ENCODE data around the gene VRK1.

Gene VRK1

DNA sequence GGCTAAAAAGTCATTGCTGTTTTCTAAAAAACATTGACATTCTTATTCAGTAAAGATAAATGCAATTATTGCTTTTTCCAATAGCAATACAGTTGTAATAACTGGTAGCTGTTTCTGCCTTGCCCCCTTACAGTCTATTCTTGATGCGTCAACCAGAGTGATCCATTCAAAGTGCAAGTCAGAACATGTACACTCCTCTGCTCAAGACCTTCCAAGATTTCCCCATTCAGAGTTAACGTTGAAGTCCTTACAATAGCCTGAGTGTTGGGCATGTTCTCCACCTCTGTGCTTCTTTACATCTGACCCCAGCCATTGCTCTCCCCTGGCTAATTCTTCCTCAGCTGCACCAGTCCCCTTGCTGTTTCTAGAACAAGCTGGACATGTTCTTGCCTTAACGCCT, 24.3 kb downstream of the VRK1 start:
- Histone ChIP-seq H3K4me3 (ENCODE audit: insufficient read depth, low read depth, low read length) (no peak overlapping the region), H3K4me1 (ENCODE audit: control insufficient read depth, insufficient read depth, low read length) (no peaks in the 10 kb centered on the region), H3K9me3 (ENCODE audit: control insufficient read depth, low read length) (no peaks in the 10 kb centered on the region), H3K27me3 (ENCODE audit: control insufficient read depth, insufficient read depth, low read length, poor library complexity, severe bottlenecking) (no peaks in the 10 kb centered on the region), H3K27ac (ENCODE audit: insufficient read depth, low read depth, low read length, poor library complexity, severe bottlenecking) (no peak overlapping the region), H3K36me3 (ENCODE audit: control insufficient read depth, insufficient read depth, low read length) (no peaks in the 10 kb centered on the region)
- 87 to 88% methylated on average over 3 of the region's 3 CpGs for WGBS, 2 experiments

DNA sequence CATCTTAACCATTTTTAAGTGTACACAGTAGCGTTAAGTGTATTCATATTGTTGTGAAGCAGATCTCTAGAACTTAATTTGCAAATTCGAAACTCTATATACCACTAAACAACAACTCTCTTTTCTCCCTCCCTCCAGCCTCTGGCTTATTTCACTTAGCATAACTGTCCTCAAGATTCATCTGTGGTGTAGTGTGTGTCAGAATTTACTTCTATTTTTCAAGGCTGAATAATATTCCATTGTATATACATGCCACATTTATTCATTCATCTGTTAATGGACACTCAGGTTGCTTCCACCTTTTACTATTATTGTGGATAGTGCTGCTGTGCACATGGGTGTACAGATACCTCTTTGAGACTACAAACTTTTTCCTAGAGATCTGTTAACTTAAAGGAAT, 26.5 kb downstream of the VRK1 start:
- Histone ChIP-seq H3K27me3 (ENCODE audit: control insufficient read depth, insufficient read depth, low read length, poor library complexity, severe bottlenecking) (no peaks in the 10 kb centered on the region), H3K27ac (ENCODE audit: insufficient read depth, low read depth, low read length, poor library complexity, severe bottlenecking) (no peak overlapping the region), H3K4me3 (ENCODE audit: insufficient read depth, low read depth, low read length) (no peak overlapping the region), H3K9me3 (ENCODE audit: control insufficient read depth, low read length) (no peaks in the 10 kb centered on the region), H3K36me3 (ENCODE audit: control insufficient read depth, insufficient read depth, low read length) (no peaks in the 10 kb centered on the region), H3K4me1 (ENCODE audit: control insufficient read depth, insufficient read depth, low read length) (no peaks in the 10 kb centered on the region)
- WGBS, 2 experiments = 86 to 93% methylated on average over 1 to 2 of the region's 2 CpGs

DNA sequence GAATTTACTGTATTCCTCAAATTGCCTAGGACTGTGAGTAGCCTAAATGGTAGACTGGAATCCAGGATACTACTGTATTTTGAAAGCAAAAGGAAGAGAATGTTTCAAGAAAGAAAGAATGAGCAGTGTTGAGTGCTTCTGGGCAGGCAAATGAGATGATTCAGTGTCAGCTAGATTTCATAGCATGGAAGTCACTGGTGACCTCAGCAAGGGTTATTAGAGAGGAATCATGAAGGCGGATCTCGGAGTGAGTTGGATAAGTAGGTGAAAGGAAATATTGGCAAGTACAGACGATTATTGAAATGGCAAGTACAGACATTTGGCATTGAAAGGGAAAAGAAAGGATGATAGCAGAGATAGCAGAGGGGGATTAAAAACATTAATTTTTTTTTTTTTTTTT, 27.1 kb downstream of the VRK1 start:
- Histone ChIP-seq H3K27me3 (ENCODE audit: control insufficient read depth, insufficient read depth, low read length, poor library complexity, severe bottlenecking) (no peaks in the 10 kb centered on the region), H3K27ac (ENCODE audit: insufficient read depth, low read depth, low read length, poor library complexity, severe bottlenecking) (no peak overlapping the region), H3K9me3 (ENCODE audit: control insufficient read depth, low read length) (no peaks in the 10 kb centered on the region), H3K4me1 (ENCODE audit: control insufficient read depth, insufficient read depth, low read length) (no peaks in the 10 kb centered on the region), H3K36me3 (ENCODE audit: control insufficient read depth, insufficient read depth, low read length) (no peaks in the 10 kb centered on the region), H3K4me3 (ENCODE audit: insufficient read depth, low read depth, low read length) (no peak overlapping the region)
- 90 to 92% methylated on average over 3 of the region's 3 CpGs for WGBS, 2 experiments

DNA sequence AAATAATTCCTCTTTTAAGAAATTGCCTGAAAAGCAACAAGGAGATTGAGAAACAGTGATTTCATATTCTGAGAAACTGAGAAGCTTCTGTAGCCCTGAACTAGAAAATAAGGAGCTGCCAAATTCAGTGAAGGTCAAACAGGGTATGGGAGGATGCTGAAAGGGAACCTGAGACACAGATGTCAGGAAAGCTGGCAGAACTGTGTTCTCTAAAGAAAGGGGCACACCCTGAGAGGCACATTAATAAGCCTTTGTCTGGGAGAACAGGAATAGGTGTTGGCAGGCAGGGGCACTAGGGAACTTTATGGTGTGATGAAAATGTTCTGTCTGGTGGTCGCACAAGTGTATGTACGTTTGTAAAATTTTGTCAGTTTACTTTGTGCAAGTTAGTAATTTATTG, 29.6 kb downstream of the VRK1 start:
- Histone ChIP-seq H3K4me3 (ENCODE audit: insufficient read depth, low read depth, low read length) (no peak overlapping the region), H3K27me3 (ENCODE audit: control insufficient read depth, insufficient read depth, low read length, poor library complexity, severe bottlenecking) (no peaks in the 10 kb centered on the region), H3K27ac (ENCODE audit: insufficient read depth, low read depth, low read length, poor library complexity, severe bottlenecking) (no peak overlapping the region), H3K9me3 (ENCODE audit: control insufficient read depth, low read length) (no peaks in the 10 kb centered on the region), H3K36me3 (ENCODE audit: control insufficient read depth, insufficient read depth, low read length) (no peaks in the 10 kb centered on the region), H3K4me1 (ENCODE audit: control insufficient read depth, insufficient read depth, low read length) (no peaks in the 10 kb centered on the region)
- WGBS, 2 experiments = 89 to 100% methylated on average over 1 to 2 of the region's 2 CpGs

DNA sequence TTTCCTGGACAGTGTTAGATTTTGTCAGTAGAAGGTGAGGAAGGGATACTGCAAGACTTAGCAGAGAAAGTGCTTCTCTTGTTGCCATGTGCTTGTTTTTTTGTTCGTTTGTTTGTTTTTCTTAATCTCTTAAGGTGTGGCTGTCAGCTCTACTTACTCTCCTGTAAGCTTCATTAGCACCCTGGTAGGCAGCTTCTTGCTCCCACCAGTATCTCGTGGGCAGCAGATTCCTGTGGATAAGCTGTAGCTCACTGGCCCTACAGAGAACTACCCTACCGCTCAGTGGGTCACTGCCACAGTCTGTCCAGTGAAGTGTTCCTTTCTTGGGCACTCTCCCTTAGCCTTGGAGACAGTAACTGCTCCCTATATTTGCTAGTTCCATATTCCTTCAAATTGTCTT, 30.1 kb downstream of the VRK1 start:
- H3K27me3 ChIP-seq (ENCODE audit: control insufficient read depth, insufficient read depth, low read length, poor library complexity, severe bottlenecking) = no peaks in the 10 kb centered on the region
- 69 to 71% methylated on average over 3 of the region's 3 CpGs for WGBS, 2 experiments

DNA sequence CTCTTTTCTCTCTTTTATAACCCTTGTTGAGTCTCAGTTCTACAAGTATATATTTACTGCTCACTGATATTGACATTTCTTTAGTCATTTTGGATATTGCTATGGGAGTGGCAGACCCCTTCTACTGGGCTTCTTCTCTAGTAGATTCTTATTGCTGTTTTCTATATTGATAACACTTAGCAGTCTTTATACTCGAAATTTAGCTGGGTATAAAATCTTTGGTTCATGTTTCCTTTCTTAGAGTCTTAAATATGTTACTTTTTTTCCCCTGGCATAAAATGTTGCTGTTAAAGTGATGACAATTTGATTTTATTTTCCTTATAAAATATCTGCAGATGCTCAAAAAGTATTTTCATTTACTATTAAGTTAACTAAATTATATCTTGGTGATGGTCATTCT, 32.6 kb downstream of the VRK1 start:
- Histone ChIP-seq H3K36me3 (ENCODE audit: control insufficient read depth, insufficient read depth, low read length) (no peaks in the 10 kb centered on the region), H3K4me3 (ENCODE audit: insufficient read depth, low read depth, low read length) (no peak overlapping the region), H3K4me1 (ENCODE audit: control insufficient read depth, insufficient read depth, low read length) (no peaks in the 10 kb centered on the region), H3K27me3 (ENCODE audit: control insufficient read depth, insufficient read depth, low read length, poor library complexity, severe bottlenecking) (no peaks in the 10 kb centered on the region), H3K9me3 (ENCODE audit: control insufficient read depth, low read length) (no peaks in the 10 kb centered on the region), H3K27ac (ENCODE audit: insufficient read depth, low read depth, low read length, poor library complexity, severe bottlenecking) (no peak overlapping the region)
- WGBS, 2 experiments = 89% methylated on average over 1 of the region's 1 CpG; no CpG with 5 or more reads in 1 of the 2 experiments

More for the DNA sequence above, 30.1 kb downstream of the VRK1 start:
- no peaks in the 10 kb centered on the region for H3K4me1 ChIP-seq (ENCODE audit: control insufficient read depth, insufficient read depth, low read length)
- no peak overlapping the region for H3K27ac ChIP-seq (ENCODE audit: insufficient read depth, low read depth, low read length, poor library complexity, severe bottlenecking)
- H3K9me3 ChIP-seq (ENCODE audit: control insufficient read depth, low read length) = no peaks in the 10 kb centered on the region
- H3K4me3 ChIP-seq (ENCODE audit: insufficient read depth, low read depth, low read length) = no peak overlapping the region
- no peaks in the 10 kb centered on the region for H3K36me3 ChIP-seq (ENCODE audit: control insufficient read depth, insufficient read depth, low read length)

DNA sequence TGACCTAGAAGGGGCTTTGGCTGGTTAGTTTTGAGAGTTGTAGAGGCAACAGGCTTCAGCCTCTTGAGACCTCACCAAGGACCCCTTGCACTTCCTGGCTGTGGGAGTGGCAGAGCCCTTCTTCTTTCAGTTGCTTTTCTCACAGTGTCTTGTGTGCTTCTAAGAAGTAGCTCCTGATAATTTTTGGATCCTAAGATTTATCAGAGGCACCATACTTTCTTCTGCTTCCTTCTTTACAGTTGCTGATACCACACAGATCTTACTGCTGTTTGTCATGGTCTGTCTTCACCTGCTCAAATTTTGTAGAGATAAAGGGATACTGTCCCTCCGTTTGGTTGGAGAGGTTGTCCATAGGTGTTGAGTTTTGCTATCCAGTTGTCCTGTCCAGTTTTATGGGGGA, 33.8 kb downstream of the VRK1 start:
- Histone ChIP-seq H3K9me3 (ENCODE audit: control insufficient read depth, low read length) (no peaks in the 10 kb centered on the region), H3K27me3 (ENCODE audit: control insufficient read depth, insufficient read depth, low read length, poor library complexity, severe bottlenecking) (no peaks in the 10 kb centered on the region), H3K27ac (ENCODE audit: insufficient read depth, low read depth, low read length, poor library complexity, severe bottlenecking) (no peak overlapping the region), H3K4me3 (ENCODE audit: insufficient read depth, low read depth, low read length) (no peak overlapping the region), H3K36me3 (ENCODE audit: control insufficient read depth, insufficient read depth, low read length) (no peaks in the 10 kb centered on the region), H3K4me1 (ENCODE audit: control insufficient read depth, insufficient read depth, low read length) (no peaks in the 10 kb centered on the region)
- WGBS, 2 experiments = 95 to 97% methylated on average over 1 of the region's 1 CpG

DNA sequence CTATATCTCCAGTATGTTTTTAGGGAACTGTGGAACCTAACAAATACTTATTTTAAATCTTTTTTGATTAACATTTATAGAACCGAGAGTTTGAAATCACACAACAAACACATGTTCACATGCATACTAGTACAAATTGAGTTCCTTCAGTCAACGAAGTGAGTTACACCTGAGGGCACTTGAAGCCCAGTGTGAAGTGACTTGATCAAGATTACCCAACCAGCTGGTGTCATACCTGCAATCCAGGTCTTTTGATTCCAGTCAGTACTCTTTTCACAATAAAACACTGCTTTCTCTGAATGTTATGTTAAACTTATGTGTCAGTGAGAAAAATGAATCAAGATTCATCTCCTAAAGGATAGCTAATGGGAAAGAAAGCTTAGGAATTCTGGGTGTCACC, 35.2 kb downstream of the VRK1 start:
- Histone ChIP-seq H3K4me3 (ENCODE audit: insufficient read depth, low read depth, low read length) (no peak overlapping the region), H3K27me3 (ENCODE audit: control insufficient read depth, insufficient read depth, low read length, poor library complexity, severe bottlenecking) (no peaks in the 10 kb centered on the region), H3K9me3 (ENCODE audit: control insufficient read depth, low read length) (no peaks in the 10 kb centered on the region), H3K4me1 (ENCODE audit: control insufficient read depth, insufficient read depth, low read length) (no peaks in the 10 kb centered on the region), H3K36me3 (ENCODE audit: control insufficient read depth, insufficient read depth, low read length) (no peaks in the 10 kb centered on the region), H3K27ac (ENCODE audit: insufficient read depth, low read depth, low read length, poor library complexity, severe bottlenecking) (no peak overlapping the region)
- 93 to 100% methylated on average over 2 of the region's 2 CpGs for WGBS, 2 experiments

DNA sequence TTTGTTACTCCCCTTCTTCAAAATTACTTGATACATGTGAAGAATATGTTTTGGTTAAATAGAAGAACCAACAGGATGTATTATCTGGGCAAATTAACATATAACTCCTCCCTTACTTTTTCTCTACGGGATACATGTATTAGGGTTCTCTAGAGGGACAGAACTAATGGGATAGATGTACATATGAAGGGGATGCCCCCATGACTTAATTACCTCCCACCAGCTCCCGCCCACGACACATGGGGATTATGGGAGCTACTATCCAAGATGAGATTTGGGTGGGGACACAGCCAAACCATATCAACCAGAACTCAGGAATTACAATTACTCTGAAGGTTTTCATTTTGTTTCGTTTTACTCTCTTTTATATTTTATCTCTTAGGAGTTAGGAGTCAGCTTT, 41.3 kb downstream of the VRK1 start:
- no peak overlapping the region for H3K4me3 ChIP-seq (ENCODE audit: insufficient read depth, low read depth, low read length)
- H3K36me3 ChIP-seq (ENCODE audit: control insufficient read depth, insufficient read depth, low read length) = no peaks in the 10 kb centered on the region
- no peaks in the 10 kb centered on the region for H3K4me1 ChIP-seq (ENCODE audit: control insufficient read depth, insufficient read depth, low read length)
- no peaks in the 10 kb centered on the region for H3K27me3 ChIP-seq (ENCODE audit: control insufficient read depth, insufficient read depth, low read length, poor library complexity, severe bottlenecking)
- H3K27ac ChIP-seq (ENCODE audit: insufficient read depth, low read depth, low read length, poor library complexity, severe bottlenecking) = no peak overlapping the region
- 82 to 98% methylated on average over 2 to 4 of the region's 4 CpGs for WGBS, 2 experiments
- no peaks in the 10 kb centered on the region for H3K9me3 ChIP-seq (ENCODE audit: control insufficient read depth, low read length)

DNA sequence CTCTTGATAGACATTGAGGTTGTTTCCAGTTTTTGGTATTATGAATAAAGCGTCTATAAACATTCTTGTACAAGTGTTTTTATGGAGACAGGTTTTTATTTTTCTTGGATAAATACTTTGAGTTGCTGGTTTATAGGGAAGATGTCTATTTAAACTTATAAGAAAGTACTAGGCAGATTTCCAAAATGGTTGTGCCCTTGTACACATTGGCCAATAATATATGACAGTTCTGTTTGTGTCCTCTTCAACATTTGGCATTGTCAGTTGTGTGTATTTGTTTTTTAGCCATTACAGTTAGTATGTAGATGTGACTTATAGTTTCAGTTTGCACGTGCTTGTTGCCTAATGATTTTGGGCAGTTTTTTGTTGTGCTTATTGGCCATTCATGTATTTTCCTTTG, 42.1 kb downstream of the VRK1 start:
- Histone ChIP-seq H3K4me3 (ENCODE audit: insufficient read depth, low read depth, low read length) (no peak overlapping the region), H3K4me1 (ENCODE audit: control insufficient read depth, insufficient read depth, low read length) (no peaks in the 10 kb centered on the region), H3K36me3 (ENCODE audit: control insufficient read depth, insufficient read depth, low read length) (no peaks in the 10 kb centered on the region), H3K27me3 (ENCODE audit: control insufficient read depth, insufficient read depth, low read length, poor library complexity, severe bottlenecking) (no peaks in the 10 kb centered on the region), H3K9me3 (ENCODE audit: control insufficient read depth, low read length) (no peaks in the 10 kb centered on the region), H3K27ac (ENCODE audit: insufficient read depth, low read depth, low read length, poor library complexity, severe bottlenecking) (no peak overlapping the region)
- WGBS, 2 experiments = 93 to 96% methylated on average over 2 of the region's 2 CpGs

DNA sequence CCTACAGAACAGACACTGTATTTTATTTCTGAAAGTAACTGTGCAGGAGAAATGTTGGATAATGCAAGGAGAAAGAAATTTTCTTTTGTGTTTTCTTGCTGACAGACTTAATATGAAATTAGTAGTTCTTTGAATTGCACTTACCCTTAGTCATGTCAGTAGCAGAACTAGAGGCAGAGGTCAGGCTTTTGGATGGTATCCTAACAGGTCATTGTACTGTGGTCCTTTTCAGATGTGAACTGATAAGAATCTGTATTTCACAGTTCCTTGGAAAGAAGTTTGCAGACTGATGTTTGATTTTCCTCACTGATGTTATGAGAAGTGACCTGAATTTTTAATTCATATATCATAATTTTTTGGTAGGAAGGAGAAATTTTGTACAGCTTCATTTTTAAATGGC, 46.0 kb downstream of the VRK1 start:
- H3K27me3 ChIP-seq (ENCODE audit: control insufficient read depth, insufficient read depth, low read length, poor library complexity, severe bottlenecking) = no peaks in the 10 kb centered on the region
- no peaks in the 10 kb centered on the region for H3K4me1 ChIP-seq (ENCODE audit: control insufficient read depth, insufficient read depth, low read length)
- no peaks in the 10 kb centered on the region for H3K9me3 ChIP-seq (ENCODE audit: control insufficient read depth, low read length)
- no peak overlapping the region for H3K27ac ChIP-seq (ENCODE audit: insufficient read depth, low read depth, low read length, poor library complexity, severe bottlenecking)
- H3K36me3 ChIP-seq (ENCODE audit: control insufficient read depth, insufficient read depth, low read length) = no peaks in the 10 kb centered on the region
- no peak overlapping the region for H3K4me3 ChIP-seq (ENCODE audit: insufficient read depth, low read depth, low read length)
